Measurements from ENCODE around the gene CD80.

CD80 gene

DNA sequence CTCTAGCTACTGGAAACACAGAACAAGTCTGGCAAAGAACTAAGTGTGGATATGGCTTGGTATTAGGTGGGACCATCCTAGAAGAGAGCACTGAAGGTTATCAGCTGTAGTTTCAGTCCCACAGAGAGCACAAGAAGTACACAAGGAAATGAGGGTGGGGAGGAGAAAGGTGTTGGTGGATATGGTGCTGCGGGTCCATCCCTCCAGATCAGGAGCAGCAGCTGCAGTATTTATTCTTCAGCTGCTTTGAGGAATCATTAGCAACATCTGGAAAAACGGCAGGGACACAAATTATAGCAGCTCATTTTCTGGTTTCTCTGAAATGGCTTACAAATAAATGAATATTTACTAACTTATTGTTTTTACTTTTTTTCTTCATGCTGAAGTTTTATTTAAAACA is 29.0 kb downstream of the CD80 start:
- TF ChIP-seq EZH2phosphoT487 (IDR thresholded peaks at IDR 0.05; ENCODE audit: low read depth) = no peak
- TF ChIP-seq, protein P1, sequence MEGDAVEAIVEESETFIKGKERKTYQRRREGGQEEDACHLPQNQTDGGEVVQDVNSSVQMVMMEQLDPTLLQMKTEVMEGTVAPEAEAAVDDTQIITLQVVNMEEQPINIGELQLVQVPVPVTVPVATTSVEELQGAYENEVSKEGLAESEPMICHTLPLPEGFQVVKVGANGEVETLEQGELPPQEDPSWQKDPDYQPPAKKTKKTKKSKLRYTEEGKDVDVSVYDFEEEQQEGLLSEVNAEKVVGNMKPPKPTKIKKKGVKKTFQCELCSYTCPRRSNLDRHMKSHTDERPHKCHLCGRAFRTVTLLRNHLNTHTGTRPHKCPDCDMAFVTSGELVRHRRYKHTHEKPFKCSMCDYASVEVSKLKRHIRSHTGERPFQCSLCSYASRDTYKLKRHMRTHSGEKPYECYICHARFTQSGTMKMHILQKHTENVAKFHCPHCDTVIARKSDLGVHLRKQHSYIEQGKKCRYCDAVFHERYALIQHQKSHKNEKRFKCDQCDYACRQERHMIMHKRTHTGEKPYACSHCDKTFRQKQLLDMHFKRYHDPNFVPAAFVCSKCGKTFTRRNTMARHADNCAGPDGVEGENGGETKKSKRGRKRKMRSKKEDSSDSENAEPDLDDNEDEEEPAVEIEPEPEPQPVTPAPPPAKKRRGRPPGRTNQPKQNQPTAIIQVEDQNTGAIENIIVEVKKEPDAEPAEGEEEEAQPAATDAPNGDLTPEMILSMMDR (IDR thresholded peaks at IDR 0.05; ENCODE audit: low read depth, low read length) = no peak
- Histone ChIP-seq H3K4me2 (ENCODE audit: low read length) (no peak overlapping the region), H3K36me3 (replicated peaks; ENCODE audit: low read depth, low read length) (peaks cover 76% of the 10 kb centered on the region), H3K79me2 (ENCODE audit: low read length) (peaks cover 59% of the 10 kb centered on the region), H3K4me1 (ENCODE audit: low read length) (0 out of 2 replicates have a peak, but pooled peaks cover 6% of the 10 kb centered on the region), H3K27ac (ENCODE audit: low read length) (peak overlapping the region; percentile 2; the same call in 1 of the 2 replicates), H3K4me3 (ENCODE audit: low read length) (no peak overlapping the region), H3K9ac (ENCODE audit: low read length) (no peak overlapping the region), H4K20me1 (ENCODE audit: insufficient read depth, low read length) (0 out of 2 replicates have a peak, but pooled peaks cover 9% of the 10 kb centered on the region), H3K27me3 (ENCODE audit: low read depth, low read length) (no peaks in the 10 kb centered on the region), H3K9me3 (ENCODE audit: insufficient read depth, low read length) (no peaks in the 10 kb centered on the region), H2AFZ (ENCODE audit: low read depth, low read length) (no peak overlapping the region)

DNA sequence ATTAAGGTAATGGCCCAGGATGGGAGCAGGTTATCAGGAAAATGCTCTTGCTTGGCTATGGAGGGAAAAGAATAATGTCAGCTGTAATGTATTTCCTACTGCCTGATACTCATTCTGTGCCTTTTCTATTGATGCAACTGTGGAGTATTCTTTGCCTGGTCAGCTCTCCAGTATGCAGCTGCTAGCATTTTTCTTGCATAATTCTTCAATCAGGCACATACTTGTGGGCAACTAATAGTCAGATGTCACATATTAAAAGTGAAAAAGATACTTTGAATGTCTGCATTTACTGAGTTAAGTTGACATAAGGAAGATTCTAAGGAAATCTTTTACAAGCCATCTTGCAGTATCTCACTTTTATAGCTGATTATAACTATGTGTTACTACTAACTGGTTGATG is 29.5 kb downstream of the CD80 start:
- Histone ChIP-seq H3K4me3 (ENCODE audit: low read length) (no peak overlapping the region), H3K4me1 (ENCODE audit: low read length) (0 out of 2 replicates have a peak, but pooled peaks cover 6% of the 10 kb centered on the region), H3K27ac (ENCODE audit: low read length) (no peak overlapping the region; the same call in 1 of the 2 replicates), H3K9ac (ENCODE audit: low read length) (no peak overlapping the region), H3K27me3 (ENCODE audit: low read depth, low read length) (no peaks in the 10 kb centered on the region), H4K20me1 (ENCODE audit: insufficient read depth, low read length) (0 out of 2 replicates have a peak, but pooled peaks cover 9% of the 10 kb centered on the region), H3K36me3 (replicated peaks; ENCODE audit: low read depth, low read length) (peaks cover 78% of the 10 kb centered on the region), H3K4me2 (ENCODE audit: low read length) (no peak overlapping the region), H3K79me2 (ENCODE audit: low read length) (peaks cover 53% of the 10 kb centered on the region), H3K9me3 (ENCODE audit: insufficient read depth, low read length) (no peaks in the 10 kb centered on the region), H2AFZ (ENCODE audit: low read depth, low read length) (no peak overlapping the region)
- TF ChIP-seq EZH2phosphoT487 (IDR thresholded peaks at IDR 0.05; ENCODE audit: low read depth) = no peak

DNA sequence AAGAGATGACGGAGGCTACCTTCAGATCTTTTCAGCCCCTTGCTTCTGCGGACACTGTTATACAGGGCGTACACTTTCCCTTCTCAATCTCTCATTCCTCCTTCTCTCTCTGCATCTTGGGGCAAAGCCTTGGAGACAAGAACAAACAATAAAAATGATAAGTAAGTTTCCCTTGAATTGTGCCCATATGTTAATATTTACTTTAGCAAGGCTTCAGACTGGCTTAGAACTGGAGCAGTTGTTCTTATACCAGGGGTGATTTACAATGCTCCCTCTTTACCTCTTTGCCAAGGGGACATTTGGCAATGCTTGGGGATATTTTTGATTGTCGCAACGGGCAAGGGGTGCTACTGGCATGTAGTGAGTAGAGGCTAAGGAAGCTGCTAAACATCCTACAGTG is 31.7 kb downstream of the CD80 start:
- Histone ChIP-seq H2AFZ (ENCODE audit: low read depth, low read length) (no peak overlapping the region), H3K4me1 (ENCODE audit: low read length) (0 out of 2 replicates have a peak, but pooled peaks cover 6% of the 10 kb centered on the region), H3K4me3 (ENCODE audit: low read length) (no peak overlapping the region), H3K9ac (ENCODE audit: low read length) (no peak overlapping the region), H3K79me2 (ENCODE audit: low read length) (peaks cover 32% of the 10 kb centered on the region), H3K4me2 (ENCODE audit: low read length) (no peak overlapping the region), H4K20me1 (ENCODE audit: insufficient read depth, low read length) (0 out of 2 replicates have a peak, but pooled peaks cover 5% of the 10 kb centered on the region), H3K36me3 (replicated peaks; ENCODE audit: low read depth, low read length) (peaks cover 79% of the 10 kb centered on the region), H3K27me3 (ENCODE audit: low read depth, low read length) (no peaks in the 10 kb centered on the region), H3K27ac (ENCODE audit: low read length) (no peak overlapping the region), H3K9me3 (ENCODE audit: insufficient read depth, low read length) (no peaks in the 10 kb centered on the region)
- TF ChIP-seq EZH2phosphoT487 (IDR thresholded peaks at IDR 0.05; ENCODE audit: low read depth) = no peak
- TF ChIP-seq, protein P1 (IDR thresholded peaks at IDR 0.05; ENCODE audit: low read depth, low read length) = no peak

DNA sequence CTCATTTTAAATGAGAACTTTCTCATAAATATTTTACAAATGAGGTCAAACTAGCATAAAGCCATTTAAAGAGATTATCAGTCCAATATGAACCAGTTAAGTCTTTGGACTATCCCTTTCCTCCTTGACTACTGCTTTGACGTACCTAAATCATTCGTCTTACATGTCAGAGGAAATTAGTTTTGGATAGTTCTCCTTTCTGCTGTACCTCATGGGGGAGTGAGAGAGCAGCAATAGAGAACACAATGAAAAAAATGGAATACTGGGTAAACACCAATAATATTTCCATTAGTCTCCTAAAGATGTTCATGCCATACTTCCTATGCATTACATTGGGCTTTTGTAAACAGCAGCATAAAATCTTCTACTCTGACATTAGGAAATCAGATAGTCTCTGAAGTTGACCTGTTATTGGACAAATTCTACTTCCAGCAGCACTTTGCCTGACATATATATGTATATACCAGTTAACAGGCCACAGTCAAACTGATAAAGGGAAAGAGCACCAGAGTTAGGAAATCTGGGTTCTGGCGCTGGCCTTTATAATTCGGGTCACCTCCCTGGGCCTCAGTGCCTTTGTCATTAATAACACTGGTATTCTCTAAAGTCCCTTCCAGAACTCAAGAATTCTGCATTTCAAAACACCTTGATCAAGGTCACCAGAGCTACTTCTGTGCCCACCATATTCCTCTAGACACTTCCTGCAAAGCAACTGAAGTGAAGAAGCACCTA is 34.3 kb downstream of the CD80 start:
- Histone ChIP-seq H3K4me1 (ENCODE audit: low read length) (0 out of 2 replicates have a peak, but pooled peaks cover 3% of the 10 kb centered on the region), H3K36me3 (replicated peaks; ENCODE audit: low read depth, low read length) (peaks cover 89% of the 10 kb centered on the region), H3K79me2 (ENCODE audit: low read length) (peaks cover 23% of the 10 kb centered on the region), H2AFZ (ENCODE audit: low read depth, low read length) (no peak overlapping the region), H3K4me3 (ENCODE audit: low read length) (no peak overlapping the region), H3K9ac (ENCODE audit: low read length) (no peak overlapping the region), H3K27ac (ENCODE audit: low read length) (no peak overlapping the region), H3K27me3 (ENCODE audit: low read depth, low read length) (no peaks in the 10 kb centered on the region), H4K20me1 (ENCODE audit: insufficient read depth, low read length) (no peaks in the 10 kb centered on the region), H3K4me2 (ENCODE audit: low read length) (no peak overlapping the region), H3K9me3 (ENCODE audit: insufficient read depth, low read length) (no peaks in the 10 kb centered on the region)
- no peak for TF ChIP-seq EZH2phosphoT487 (IDR thresholded peaks at IDR 0.05; ENCODE audit: low read depth)
- TF ChIP-seq, protein P1 (IDR thresholded peaks at IDR 0.05; ENCODE audit: low read depth, low read length) = peak; percentile 48

Measured in OCI-LY3 (cell line).